CD4-positive, alpha-beta T cell (primary cell): ENCODE data around the gene ADAD2. TPM values are rescaled to one million over a fixed set of nuclear protein-coding genes. Genes with fewer than 3 reads are reported as not detected.

ENCODE experiments used
- ATAC-seq: fragments of 200-7000 bp; cut with Tn5 transposase; one replicate; pipeline ENCODE4 v1.10.0; 2022; ENCODE audit warnings: mild to moderate bottlenecking; ENCODE audit not compliant: poor library complexity
- CTCF ChIA-PET: fragments of 350-600 bp; sonication (Branson Sonifier 250); formaldehyde crosslinking; loops from one replicate; lab custom pipeline; 2021; ENCODE audit warnings: antibody characterized with exemption, inconsistent platforms; lab: Charles Lee
- POLR2A ChIA-PET: fragments of 350-600 bp; sonication (Branson Sonifier 250); formaldehyde crosslinking; loops from one replicate; lab custom pipeline; 2021; ENCODE audit warnings: antibody characterized with exemption, inconsistent platforms; lab: Charles Lee
- DNase-seq, 14 experiments: peaks; one replicate each; pipeline ENCODE4 v3.0.0-alpha.2; 2013 to 2020; ENCODE audit warnings: mixed read lengths in 2 of 14
- H3K27ac ChIP-seq, 2 donors: one replicate each; pipeline versions ENCODE4 v1.5.1 to v1.7.0; 2013; ENCODE audit warnings: low read length in 2 of 2, low read depth in 1 of 2, mild to moderate bottlenecking in 1 of 2
- H3K27me3 ChIP-seq, 2 experiments: 1 replicate in 1 of 2; 2 replicates in 1 of 2; pipeline versions ENCODE4 v1.6.1 to v1.7.0; 2013; ENCODE audit warnings: low read length in 2 of 2, control low read depth in 1 of 2, mild to moderate bottlenecking in 1 of 2, moderate library complexity in 1 of 2; ENCODE audit not compliant: insufficient read depth in 2 of 2, control insufficient read depth in 1 of 2
- H3K36me3 ChIP-seq: one replicate; pipeline ENCODE4 v1.6.1; 2013; ENCODE audit warnings: low read length, control low read depth; ENCODE audit not compliant: insufficient read depth
- H3K4me1 ChIP-seq: one replicate; pipeline ENCODE4 v1.6.1; 2013; ENCODE audit warnings: low read length, control low read depth; ENCODE audit not compliant: insufficient read depth
- H3K4me3 ChIP-seq: one replicate; pipeline ENCODE4 v1.5.1; 2013; ENCODE audit warnings: mild to moderate bottlenecking, low read length, moderate library complexity
- H3K9me3 ChIP-seq, 2 experiments: 1 replicate in 1 of 2; 2 replicates in 1 of 2; pipeline versions ENCODE4 v1.6.1 to v1.7.0; 2013; ENCODE audit warnings: low read length in 2 of 2, mild to moderate bottlenecking in 2 of 2, control low read depth in 1 of 2, moderate library complexity in 1 of 2; ENCODE audit not compliant: control insufficient read depth in 1 of 2, insufficient read depth in 1 of 2
- H3K27ac Mint-ChIP-seq: one replicate; pipeline ENCODE4 v1.8.0; 2020; ENCODE audit warnings: mixed read lengths
- H3K27me3 Mint-ChIP-seq: one replicate; pipeline ENCODE4 v1.8.0; 2021; ENCODE audit warnings: mixed read lengths
- H3K36me3 Mint-ChIP-seq: one replicate; pipeline ENCODE4 v1.8.0; 2021; ENCODE audit warnings: low read depth, mixed read lengths
- H3K4me1 Mint-ChIP-seq: one replicate; pipeline ENCODE4 v1.8.0; 2021; ENCODE audit warnings: low read depth, mixed read lengths
- H3K4me3 Mint-ChIP-seq: one replicate; pipeline ENCODE4 v1.8.0; 2020; ENCODE audit warnings: mild to moderate bottlenecking, mixed read lengths
- H3K9me3 Mint-ChIP-seq: one replicate; pipeline ENCODE4 v1.8.0; 2020; ENCODE audit warnings: mixed read lengths
- intact Hi-C, 2 experiments: fragments of 100-400 bp; cut with DNase I in 1 of 2; cut with micrococcal nuclease in 1 of 2; formaldehyde crosslinking; loops; one replicate each; pipeline versions ENCODE4 v1.15.1 to v1.9.0; 2023 to 2025; cut with DNase I, micrococcal nuclease
- total RNA-seq, 174 experiments: library from RNA in 2 of 174; stranded (reverse) in 2 of 174; gene quantifications; one replicate each; pipeline ENCODE4 v1.2.3 and lab custom pipeline; 2021 to 2026
- TF ChIP-seq, protein P1 (sequence below): fragments of 200-600 bp; IDR thresholded peaks from one replicate; pipeline ENCODE4 v1.8.0; 2022; ENCODE audit warnings: antibody characterized with exemption, mild to moderate bottlenecking

ADAD2 gene
- total RNA-seq, 2 experiments from 2014 or later, result 0.59 TPM; not detected in 1

DNA sequence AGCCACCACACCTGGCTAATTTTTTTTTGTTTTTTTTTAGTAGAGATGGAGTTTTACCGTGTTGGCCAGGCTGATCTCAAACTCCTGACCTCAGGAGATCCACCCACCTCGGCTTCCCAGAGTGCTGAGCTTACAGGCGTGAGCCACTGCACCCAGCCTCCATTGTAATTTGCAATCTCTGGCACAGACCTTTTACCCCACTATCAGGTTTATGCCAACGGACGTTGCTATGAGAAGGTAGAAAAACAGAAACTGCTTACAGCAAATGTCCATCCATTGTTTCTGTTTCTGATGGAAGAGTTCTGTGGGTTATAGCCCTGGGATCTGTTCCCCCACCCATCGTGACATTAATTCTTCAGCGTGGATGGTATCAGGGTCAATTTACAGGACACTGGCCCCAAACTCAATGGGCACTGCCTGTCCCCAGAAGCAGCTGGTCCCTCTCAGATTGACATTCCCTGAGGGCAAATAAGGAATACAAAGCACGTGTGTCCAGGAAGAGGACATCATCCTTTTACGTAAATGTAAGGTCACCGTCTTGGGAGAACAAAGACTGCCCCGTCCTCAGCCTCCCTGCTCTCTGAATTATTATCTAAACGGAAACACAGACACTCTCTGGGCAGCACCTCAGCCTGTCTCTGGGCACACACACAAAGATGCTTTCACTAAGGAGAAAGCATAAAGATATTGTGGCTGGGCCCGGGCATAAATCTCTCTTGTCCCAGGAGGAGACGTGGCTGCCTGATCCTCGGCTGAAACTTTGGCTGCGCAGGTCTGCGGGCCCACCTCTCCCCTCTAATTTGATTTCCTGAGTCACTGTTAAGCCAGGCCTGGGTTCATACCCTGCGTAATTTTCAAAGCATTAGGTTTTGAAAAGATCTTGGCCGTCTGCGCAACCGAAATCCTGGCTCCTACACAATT, 43.6 kb downstream of the ADAD2 start:
- Histone ChIP-seq H3K36me3 (no peaks in the 10 kb centered on the region), H3K27me3 (peaks cover 0 to 3% of the 10 kb centered on the region in 2 experiments), H3K27ac (no peak overlapping the region), H3K4me1 (no peaks in the 10 kb centered on the region), H3K9me3 (no peaks in the 10 kb centered on the region), H3K4me3 (no peak overlapping the region)
- ATAC-seq (no peak), DNase-seq (no peak)
- Mint-ChIP-seq H3K27ac (no peak overlapping the region), H3K27me3 (peaks cover 37% of the 10 kb centered on the region), H3K36me3 (no peaks in the 10 kb centered on the region), H3K4me1 (no peaks in the 10 kb centered on the region), H3K4me3 (no peak overlapping the region), H3K9me3 (no peaks in the 10 kb centered on the region)
- CTCF ChIA-PET, result no interaction called here
- POLR2A ChIA-PET, result no interaction called here
- TF ChIP-seq, protein P1, sequence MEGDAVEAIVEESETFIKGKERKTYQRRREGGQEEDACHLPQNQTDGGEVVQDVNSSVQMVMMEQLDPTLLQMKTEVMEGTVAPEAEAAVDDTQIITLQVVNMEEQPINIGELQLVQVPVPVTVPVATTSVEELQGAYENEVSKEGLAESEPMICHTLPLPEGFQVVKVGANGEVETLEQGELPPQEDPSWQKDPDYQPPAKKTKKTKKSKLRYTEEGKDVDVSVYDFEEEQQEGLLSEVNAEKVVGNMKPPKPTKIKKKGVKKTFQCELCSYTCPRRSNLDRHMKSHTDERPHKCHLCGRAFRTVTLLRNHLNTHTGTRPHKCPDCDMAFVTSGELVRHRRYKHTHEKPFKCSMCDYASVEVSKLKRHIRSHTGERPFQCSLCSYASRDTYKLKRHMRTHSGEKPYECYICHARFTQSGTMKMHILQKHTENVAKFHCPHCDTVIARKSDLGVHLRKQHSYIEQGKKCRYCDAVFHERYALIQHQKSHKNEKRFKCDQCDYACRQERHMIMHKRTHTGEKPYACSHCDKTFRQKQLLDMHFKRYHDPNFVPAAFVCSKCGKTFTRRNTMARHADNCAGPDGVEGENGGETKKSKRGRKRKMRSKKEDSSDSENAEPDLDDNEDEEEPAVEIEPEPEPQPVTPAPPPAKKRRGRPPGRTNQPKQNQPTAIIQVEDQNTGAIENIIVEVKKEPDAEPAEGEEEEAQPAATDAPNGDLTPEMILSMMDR, result no peak
- intact Hi-C loops, result no loop called here

DNA sequence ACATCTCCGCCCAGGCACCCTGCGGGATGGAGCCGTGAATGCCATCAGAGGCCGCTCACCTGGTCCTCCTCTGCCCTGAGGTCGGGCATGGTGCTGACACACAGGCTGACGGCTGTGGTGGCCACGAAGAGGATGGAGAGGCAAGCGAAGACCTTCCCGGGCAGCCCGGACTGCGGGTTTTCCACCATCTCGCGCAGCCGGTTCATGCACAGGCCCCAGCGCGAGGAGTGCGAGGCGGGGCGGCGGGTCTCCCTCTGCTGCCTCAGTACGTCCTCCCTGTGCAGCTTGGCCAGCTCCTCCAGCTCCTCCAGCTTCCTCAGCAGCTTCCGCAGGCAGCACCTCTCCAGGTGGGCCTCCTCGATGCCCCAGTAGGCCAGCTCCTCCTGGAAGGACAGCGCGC, 45.7 kb downstream of the ADAD2 start:
- TF ChIP-seq, protein P1, result no peak
- intact Hi-C loops, result no loop called here
- Mint-ChIP-seq H3K4me1 (no peaks in the 10 kb centered on the region), H3K27ac (no peak overlapping the region), H3K4me3 (no peak overlapping the region), H3K27me3 (peaks cover 38% of the 10 kb centered on the region), H3K36me3 (no peaks in the 10 kb centered on the region), H3K9me3 (no peaks in the 10 kb centered on the region)
- H3K27me3 ChIP-seq, result peaks cover 3 to 7% of the 10 kb centered on the region in 2 experiments
- ChIA-PET CTCF (no interaction called here), POLR2A (no interaction called here)
- H3K4me3 ChIP-seq, result no peak overlapping the region
- ATAC-seq (no peak), DNase-seq (no peak)
- no peak overlapping the region for H3K27ac ChIP-seq
- no peaks in the 10 kb centered on the region for H3K4me1 ChIP-seq
- no peaks in the 10 kb centered on the region for H3K36me3 ChIP-seq
- no peaks in the 10 kb centered on the region for H3K9me3 ChIP-seq

DNA sequence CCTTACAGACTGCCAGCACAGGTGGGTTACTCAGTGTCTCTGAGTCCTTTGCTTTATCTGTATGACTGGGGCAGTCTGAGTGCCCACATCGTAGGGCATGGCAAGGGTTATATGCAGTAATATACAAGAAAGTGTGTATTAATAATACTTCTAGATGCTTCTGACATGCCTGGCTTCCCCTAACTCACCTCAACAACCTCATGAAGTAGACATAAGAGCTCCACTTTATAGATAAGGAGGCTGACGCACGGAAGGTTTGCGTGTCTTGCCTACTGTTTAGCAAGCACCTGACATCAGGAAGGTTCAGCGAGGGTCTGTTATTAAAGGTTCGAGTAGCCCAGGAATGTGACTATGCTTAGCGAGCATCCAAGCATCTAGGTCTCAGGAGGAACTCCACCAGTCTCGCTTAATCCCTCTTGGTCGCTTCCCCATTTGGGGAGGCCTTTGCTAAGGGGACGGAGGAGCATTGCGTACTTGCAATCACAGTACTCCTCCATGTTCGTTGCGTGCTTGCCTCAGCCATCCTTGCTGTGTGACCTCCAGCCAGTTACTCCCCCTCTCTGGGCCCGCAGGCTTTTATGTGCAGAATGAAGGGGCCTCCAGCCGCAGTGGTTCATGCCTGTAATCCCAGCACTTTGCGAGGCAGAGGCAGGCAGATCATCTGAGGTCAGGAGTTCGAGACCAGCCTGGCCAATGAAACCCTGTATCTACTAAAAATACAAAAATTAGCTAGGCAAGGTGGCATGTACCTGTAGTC, 47.2 kb downstream of the ADAD2 start:
- Mint-ChIP-seq H3K4me3 (no peak overlapping the region), H3K36me3 (no peaks in the 10 kb centered on the region), H3K27ac (no peak overlapping the region), H3K4me1 (no peaks in the 10 kb centered on the region), H3K27me3 (peaks cover 46% of the 10 kb centered on the region), H3K9me3 (no peaks in the 10 kb centered on the region)
- ATAC-seq (no peak), DNase-seq (no peak)
- no peaks in the 10 kb centered on the region for H3K9me3 ChIP-seq
- H3K4me3 ChIP-seq, result no peak overlapping the region
- no peaks in the 10 kb centered on the region for H3K4me1 ChIP-seq
- H3K27ac ChIP-seq, result no peak overlapping the region
- POLR2A ChIA-PET, result no interaction called here
- TF ChIP-seq, protein P1, result no peak
- intact Hi-C loops, result no loop called here
- CTCF ChIA-PET, result no interaction called here
- no peaks in the 10 kb centered on the region for H3K36me3 ChIP-seq
- H3K27me3 ChIP-seq, result peaks cover 3 to 7% of the 10 kb centered on the region in 2 experiments
